HepG2 (cell line): ENCODE data around the gene STC2. TPM values are rescaled to one million over a fixed set of nuclear protein-coding genes. Genes with fewer than 3 reads are reported as not detected.

Experiments used
- ASH2L ChIP-seq: fragments of 300-600, 200-600 bp; sonication (generic); IDR thresholded peaks from 2 replicates; pipeline ENCODE4 v1.7.0; 2017; ENCODE audit warnings: low read depth, mild to moderate bottlenecking, moderate library complexity, mixed read lengths, low read length; ENCODE audit not compliant: insufficient read length
- FOSL2 ChIP-seq: sonication (generic); formaldehyde crosslinking; IDR thresholded peaks from 2 replicates; pipeline ENCODE4 v1.4.0; 2020; ENCODE audit warnings: missing genetic modification reagents
- FOXC1 ChIP-seq: sonication (generic); formaldehyde crosslinking; IDR thresholded peaks from 2 replicates; pipeline ENCODE4 v1.8.0; 2022; ENCODE audit warnings: mild to moderate bottlenecking, missing genetic modification reagents, borderline replicate concordance
- FOXO1 ChIP-seq: sonication (generic); formaldehyde crosslinking; IDR thresholded peaks from 2 replicates; pipeline ENCODE4 v1.4.0; 2020; ENCODE audit warnings: missing genetic modification reagents
- KDM4B ChIP-seq: sonication (generic); formaldehyde crosslinking; IDR thresholded peaks from 2 replicates; pipeline ENCODE4 v1.4.0; 2020; ENCODE audit warnings: missing genetic modification reagents
- LCORL ChIP-seq, 2 experiments: fragments of 450-650 bp in 1 of 2; sonication (generic) in 1 of 2; formaldehyde crosslinking in 1 of 2; IDR thresholded peaks; 2 replicates each; pipeline versions ENCODE4 v1.5.0 to v1.6.1; 2017 to 2020; ENCODE audit warnings: antibody characterized with exemption in 1 of 2, missing genetic modification reagents in 1 of 2
- MYNN ChIP-seq: sonication (generic); formaldehyde crosslinking; IDR thresholded peaks from 2 replicates; pipeline ENCODE4 v1.4.0; 2020; ENCODE audit warnings: mild to moderate bottlenecking, low read depth, missing genetic modification reagents
- NR2F2 ChIP-seq: IDR thresholded peaks from 2 replicates; pipeline ENCODE4 v1.6.1; 2012; ENCODE audit warnings: low read depth, inconsistent platforms, borderline replicate concordance
- POLR2A ChIP-seq, 2 experiments: IDR thresholded peaks; 2 replicates each; pipeline ENCODE4 v1.6.1; 2011; ENCODE audit warnings: low read depth in 2 of 2, low read length in 2 of 2, mild to moderate bottlenecking in 1 of 2, moderate library complexity in 1 of 2; ENCODE audit not compliant: insufficient read depth in 1 of 2
- POLR2G ChIP-seq: fragments of 200-400 bp; formaldehyde crosslinking; IDR thresholded peaks from 2 replicates; pipeline ENCODE4 v1.6.1; 2018; ENCODE audit warnings: mild to moderate bottlenecking, low read depth, low read length, moderate library complexity
- RAD21 ChIP-seq: fragments of 450-650 bp; formaldehyde crosslinking; IDR thresholded peaks from 2 replicates; pipeline ENCODE4 v1.5.0; 2020; ENCODE audit warnings: mild to moderate bottlenecking
- RBM22 ChIP-seq: fragments of 200-400 bp; formaldehyde crosslinking; optimal IDR thresholded peaks from 2 replicates; pipeline ENCODE3; 2017; ENCODE audit warnings: mild to moderate bottlenecking, low read length, moderate library complexity
- RFXAP ChIP-seq: sonication (generic); formaldehyde crosslinking; IDR thresholded peaks from 2 replicates; pipeline ENCODE4 v1.4.0; 2020; ENCODE audit warnings: missing genetic modification reagents, borderline replicate concordance
- ZNF264 ChIP-seq: sonication (generic); formaldehyde crosslinking; IDR thresholded peaks from 2 replicates; pipeline ENCODE4 v1.4.0; 2020; ENCODE audit warnings: missing genetic modification reagents
- ZNF629 ChIP-seq: sonication (generic); formaldehyde crosslinking; conservative IDR thresholded peaks from 2 replicates; pipeline ENCODE4 v1.5.0; 2020; ENCODE audit warnings: missing genetic modification reagents
- ZNF644 ChIP-seq: IDR thresholded peaks from 2 replicates; pipeline ENCODE4 v1.6.1; 2016; ENCODE audit warnings: low read depth
- ZNF703 ChIP-seq: sonication (generic); formaldehyde crosslinking; IDR thresholded peaks from 2 replicates; pipeline ENCODE4 v1.5.1; 2020; ENCODE audit warnings: missing genetic modification reagents, mild to moderate bottlenecking, moderate library complexity, borderline replicate concordance
- ZNF772 ChIP-seq: sonication (generic); formaldehyde crosslinking; IDR thresholded peaks from 2 replicates; pipeline ENCODE4 v1.5.0; 2020; ENCODE audit warnings: mild to moderate bottlenecking, missing genetic modification reagents
- ZNF777 ChIP-seq: sonication (generic); formaldehyde crosslinking; IDR thresholded peaks from 2 replicates; pipeline ENCODE4 v1.4.0; 2020; ENCODE audit warnings: missing genetic modification reagents
- polyA plus RNA-seq, 8 experiments: library from polyadenylated mRNA; depleted of rRNA in 3 of 8; stranded (reverse) in 7 of 8; unstranded in 1 of 8; fragments of >200 nt; fragmentation: Illumina TruSeq in 4 of 8; extraction: Trizol in 4 of 8; gene quantifications; 2 replicates each; pipeline versions ENCODE4 v1.2.1 to v1.2.3, GENCODE V29; 2011 to 2016; ENCODE audit warnings: low read depth in 4 of 8, missing spikeins in 1 of 8, mixed read lengths in 1 of 8; ENCODE audit not compliant: insufficient read depth in 1 of 8
- total RNA-seq, 5 experiments: library from RNA; depleted of rRNA; stranded (reverse); fragments of >200 nt; fragmentation: Illumina TruSeq; extraction: Trizol; gene quantifications; 2 replicates each; pipeline ENCODE4 v1.2.3, GENCODE V29; 2016; ENCODE audit warnings: low read depth in 1 of 5
- TF ChIP-seq, protein P1 (sequence below): sonication (generic); formaldehyde crosslinking; IDR thresholded peaks from 2 replicates; pipeline ENCODE4 v1.4.0; 2020; ENCODE audit warnings: missing genetic modification reagents
- TF ChIP-seq, protein P2 (sequence below): sonication (generic); formaldehyde crosslinking; conservative IDR thresholded peaks from 2 replicates; pipeline ENCODE4 v1.8.0; 2022; ENCODE audit warnings: mild to moderate bottlenecking, moderate library complexity, missing genetic modification reagents
- TF ChIP-seq, protein P3 (sequence below): IDR thresholded peaks from 2 replicates; pipeline ENCODE4 v1.6.1; 2016

STC2 gene
- total and polyA plus RNA-seq, 2 of the 13 experiments (the other 11 are each of a cell fraction or from before 2014, with no cell fraction given) = 27.1 to 69.2 TPM

DNA sequence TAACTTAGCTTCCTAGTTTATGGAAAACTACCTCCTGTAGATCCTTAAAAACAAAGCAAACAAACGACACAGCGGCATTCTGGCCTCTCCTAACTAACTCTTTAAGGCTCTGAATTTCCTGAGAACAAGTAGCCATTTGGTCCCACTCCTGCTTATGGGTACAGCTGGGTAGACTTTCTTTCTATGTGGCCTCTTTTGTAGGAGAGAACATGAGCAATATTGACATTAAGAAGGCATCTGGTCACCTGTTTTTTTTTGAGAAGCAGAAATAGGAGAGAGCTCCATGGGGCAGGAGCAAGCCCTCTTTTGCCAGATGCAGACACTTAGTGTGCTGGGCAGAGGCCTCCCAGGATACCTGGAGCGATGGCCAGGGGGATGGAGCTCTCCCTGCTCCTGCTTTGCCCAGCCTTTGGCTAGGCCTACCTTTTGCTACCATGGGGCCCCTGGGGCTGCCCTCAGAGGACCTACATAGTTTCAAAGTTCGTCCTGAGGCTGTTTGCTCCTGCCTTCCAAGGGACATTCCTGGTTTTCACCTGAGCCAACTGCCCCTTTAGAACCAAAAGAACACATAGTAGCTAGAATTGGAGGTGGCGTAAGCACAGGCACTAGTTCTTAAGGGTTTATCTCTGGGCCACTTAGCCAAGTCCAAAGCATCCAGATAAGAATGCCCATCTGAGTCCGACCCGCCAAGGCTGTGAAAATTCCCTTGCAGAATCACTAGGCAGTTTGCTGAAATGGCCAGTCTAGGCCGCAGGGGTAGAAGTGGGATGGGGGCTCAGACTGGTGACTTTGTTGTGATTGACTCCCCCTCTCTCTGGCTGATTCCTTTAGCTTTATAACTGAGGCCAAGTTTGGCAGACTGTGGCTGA lies 2.4 kb upstream of the STC2 start (continued):
- TF ChIP-seq, protein P1, sequence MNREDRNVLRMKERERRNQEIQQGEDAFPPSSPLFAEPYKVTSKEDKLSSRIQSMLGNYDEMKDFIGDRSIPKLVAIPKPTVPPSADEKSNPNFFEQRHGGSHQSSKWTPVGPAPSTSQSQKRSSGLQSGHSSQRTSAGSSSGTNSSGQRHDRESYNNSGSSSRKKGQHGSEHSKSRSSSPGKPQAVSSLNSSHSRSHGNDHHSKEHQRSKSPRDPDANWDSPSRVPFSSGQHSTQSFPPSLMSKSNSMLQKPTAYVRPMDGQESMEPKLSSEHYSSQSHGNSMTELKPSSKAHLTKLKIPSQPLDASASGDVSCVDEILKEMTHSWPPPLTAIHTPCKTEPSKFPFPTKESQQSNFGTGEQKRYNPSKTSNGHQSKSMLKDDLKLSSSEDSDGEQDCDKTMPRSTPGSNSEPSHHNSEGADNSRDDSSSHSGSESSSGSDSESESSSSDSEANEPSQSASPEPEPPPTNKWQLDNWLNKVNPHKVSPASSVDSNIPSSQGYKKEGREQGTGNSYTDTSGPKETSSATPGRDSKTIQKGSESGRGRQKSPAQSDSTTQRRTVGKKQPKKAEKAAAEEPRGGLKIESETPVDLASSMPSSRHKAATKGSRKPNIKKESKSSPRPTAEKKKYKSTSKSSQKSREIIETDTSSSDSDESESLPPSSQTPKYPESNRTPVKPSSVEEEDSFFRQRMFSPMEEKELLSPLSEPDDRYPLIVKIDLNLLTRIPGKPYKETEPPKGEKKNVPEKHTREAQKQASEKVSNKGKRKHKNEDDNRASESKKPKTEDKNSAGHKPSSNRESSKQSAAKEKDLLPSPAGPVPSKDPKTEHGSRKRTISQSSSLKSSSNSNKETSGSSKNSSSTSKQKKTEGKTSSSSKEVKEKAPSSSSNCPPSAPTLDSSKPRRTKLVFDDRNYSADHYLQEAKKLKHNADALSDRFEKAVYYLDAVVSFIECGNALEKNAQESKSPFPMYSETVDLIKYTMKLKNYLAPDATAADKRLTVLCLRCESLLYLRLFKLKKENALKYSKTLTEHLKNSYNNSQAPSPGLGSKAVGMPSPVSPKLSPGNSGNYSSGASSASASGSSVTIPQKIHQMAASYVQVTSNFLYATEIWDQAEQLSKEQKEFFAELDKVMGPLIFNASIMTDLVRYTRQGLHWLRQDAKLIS (CRISPR knock-in tag) = peak; percentile 67; the same call in 1 of the 2 replicates
- TF ChIP-seq NR2F2 = peak; percentile 46; the same call in 1 of the 2 replicates
- peak; percentile 58; the same call in 1 of the 2 replicates for TF ChIP-seq ZNF777 (CRISPR knock-in tag)
- TF ChIP-seq MYNN (CRISPR knock-in tag) = no peak; the same call in 1 of the 2 replicates
- TF ChIP-seq, protein P2, sequence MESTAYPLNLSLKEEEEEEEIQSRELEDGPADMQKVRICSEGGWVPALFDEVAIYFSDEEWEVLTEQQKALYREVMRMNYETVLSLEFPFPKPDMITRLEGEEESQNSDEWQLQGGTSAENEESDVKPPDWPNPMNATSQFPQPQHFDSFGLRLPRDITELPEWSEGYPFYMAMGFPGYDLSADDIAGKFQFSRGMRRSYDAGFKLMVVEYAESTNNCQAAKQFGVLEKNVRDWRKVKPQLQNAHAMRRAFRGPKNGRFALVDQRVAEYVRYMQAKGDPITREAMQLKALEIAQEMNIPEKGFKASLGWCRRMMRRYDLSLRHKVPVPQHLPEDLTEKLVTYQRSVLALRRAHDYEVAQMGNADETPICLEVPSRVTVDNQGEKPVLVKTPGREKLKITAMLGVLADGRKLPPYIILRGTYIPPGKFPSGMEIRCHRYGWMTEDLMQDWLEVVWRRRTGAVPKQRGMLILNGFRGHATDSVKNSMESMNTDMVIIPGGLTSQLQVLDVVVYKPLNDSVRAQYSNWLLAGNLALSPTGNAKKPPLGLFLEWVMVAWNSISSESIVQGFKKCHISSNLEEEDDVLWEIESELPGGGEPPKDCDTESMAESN (CRISPR knock-in tag) = peak; percentile 93
- TF ChIP-seq POLR2G = peak; percentile 72
- peak; percentile 70 for TF ChIP-seq ZNF264
- TF ChIP-seq FOXO1 (CRISPR knock-in tag) = peak; percentile 44; the same call in 1 of the 2 replicates
- no peak for TF ChIP-seq FOXC1 (CRISPR knock-in tag)
- peak; percentile 21 for TF ChIP-seq RBM22
- TF ChIP-seq RAD21 (CRISPR knock-in tag) = peak; percentile 19; the same call in 1 of the 2 replicates
- peak in 1 of 2 experiments; percentile 85; a peak in 2 of 4 replicates for TF ChIP-seq POLR2A (IDR thresholded peaks at IDR 0.05; ENCODE audit: insufficient read depth in 1 of 2, low read depth in 2 of 2, low read length in 2 of 2)
- peak; percentile 55; the same call in 1 of the 2 replicates for TF ChIP-seq ZNF772 (CRISPR knock-in tag)
- TF ChIP-seq FOSL2 (CRISPR knock-in tag) = 0 out of 2 replicates have a peak, but pooled peaks have one; percentile 20
- TF ChIP-seq ZNF703 (CRISPR knock-in tag) = 0 out of 2 replicates have a peak, but pooled peaks have one; percentile 8
- TF ChIP-seq KDM4B (CRISPR knock-in tag) = peak; percentile 68; the same call in 1 of the 2 replicates
- TF ChIP-seq ASH2L = peak; percentile 79
- no peak for TF ChIP-seq LCORL (IDR thresholded peaks at IDR 0.05)
- TF ChIP-seq LCORL (CRISPR knock-in tag; IDR thresholded peaks at IDR 0.05) = peak; percentile 25
- 0 out of 2 replicates have a peak, but pooled peaks have one; percentile 45 for TF ChIP-seq ZNF644 (CRISPR knock-in tag)
- TF ChIP-seq RFXAP (CRISPR knock-in tag) = peak; percentile 57; the same call in 1 of the 2 replicates
- TF ChIP-seq, protein P3, sequence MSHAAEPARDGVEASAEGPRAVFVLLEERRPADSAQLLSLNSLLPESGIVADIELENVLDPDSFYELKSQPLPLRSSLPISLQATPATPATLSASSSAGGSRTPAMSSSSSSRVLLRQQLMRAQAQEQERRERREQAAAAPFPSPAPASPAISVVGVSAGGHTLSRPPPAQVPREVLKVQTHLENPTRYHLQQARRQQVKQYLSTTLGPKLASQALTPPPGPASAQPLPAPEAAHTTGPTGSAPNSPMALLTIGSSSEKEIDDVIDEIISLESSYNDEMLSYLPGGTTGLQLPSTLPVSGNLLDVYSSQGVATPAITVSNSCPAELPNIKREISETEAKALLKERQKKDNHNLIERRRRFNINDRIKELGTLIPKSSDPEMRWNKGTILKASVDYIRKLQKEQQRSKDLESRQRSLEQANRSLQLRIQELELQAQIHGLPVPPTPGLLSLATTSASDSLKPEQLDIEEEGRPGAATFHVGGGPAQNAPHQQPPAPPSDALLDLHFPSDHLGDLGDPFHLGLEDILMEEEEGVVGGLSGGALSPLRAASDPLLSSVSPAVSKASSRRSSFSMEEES (CRISPR knock-in tag) = 0 out of 2 replicates have a peak, but pooled peaks have one; percentile 31
- 0 out of 2 replicates have a peak, but pooled peaks have one; percentile 11 for TF ChIP-seq ZNF629 (CRISPR knock-in tag)
